AG04449 (cell line): ENCODE data around the gene ZNF329.

ENCODE experiments used
- CTCF ChIA-PET: fragments of 350-600 bp; formaldehyde crosslinking; extraction: SDS; loops from one replicate; lab custom pipeline; 2021; ENCODE audit warnings: antibody characterized with exemption; lab: Yijun Ruan, JAX
- POLR2A ChIA-PET: fragments of 400-600, 350-600 bp; formaldehyde crosslinking; extraction: SDS; loops from one replicate; lab custom pipeline; 2020; ENCODE audit warnings: antibody characterized with exemption, inconsistent platforms; lab: Yijun Ruan, JAX
- DNase-seq: peaks from one replicate; pipeline ENCODE4 v3.0.0-alpha.2; 2010; ENCODE audit warnings: low read depth, low spot score
- H3K4me3 ChIP-seq: 2 replicates; pipeline ENCODE4 v1.5.1; 2011; ENCODE audit warnings: low read depth, mild to moderate bottlenecking, control low read depth, low read length
- CTCF ChIP-seq: IDR thresholded peaks from one replicate; pipeline ENCODE4 v1.5.1; 2011; ENCODE audit warnings: mild to moderate bottlenecking, moderate library complexity, low read length, control low read depth, inconsistent platforms; ENCODE audit not compliant: insufficient read depth; ENCODE audit errors: missing control alignments

The ZNF329 gene

GRCh38 chr19:58129284-58129683 is 21.3 kb downstream of the ZNF329 start:
- DNase-seq: no peak
- no peak for TF ChIP-seq CTCF
- ChIA-PET POLR2A (no interaction called here), CTCF (no interaction called here)
- no peak overlapping the region for H3K4me3 ChIP-seq

- no peak for DNase-seq
- POLR2A ChIA-PET: no interaction called here
- H3K4me3 ChIP-seq: no peak overlapping the region
- TF ChIP-seq CTCF: no peak
- CTCF ChIA-PET: no interaction called here
These were observed 22.4 kb downstream of the ZNF329 start for GRCh38 chr19:58128041-58128685.

GRCh38 chr19:58123354-58123753 is 27.2 kb downstream of the ZNF329 start:
- POLR2A ChIA-PET: no interaction called here
- no peak overlapping the region for H3K4me3 ChIP-seq
- DNase-seq: no peak
- CTCF ChIA-PET: no interaction called here
- no peak for TF ChIP-seq CTCF

- no peak overlapping the region for H3K4me3 ChIP-seq
- POLR2A ChIA-PET: no interaction called here
- CTCF ChIA-PET: no interaction called here
- TF ChIP-seq CTCF: no peak
- no peak for DNase-seq
These were observed 31.4 kb downstream of the ZNF329 start for GRCh38 chr19:58118979-58119733.

- POLR2A ChIA-PET: no interaction called here
- no peak for TF ChIP-seq CTCF
- no peak for DNase-seq
These were observed 32.6 kb downstream of the ZNF329 start for GRCh38 chr19:58117841-58118575.

GRCh38 chr19:58108546-58108817 is 42.1 kb downstream of the ZNF329 start:
- TF ChIP-seq CTCF: no peak
- H3K4me3 ChIP-seq: no peak overlapping the region
- no peak for DNase-seq
- POLR2A ChIA-PET: no interaction called here
- CTCF ChIA-PET: no interaction called here

More at GRCh38 chr19:58117841-58118575, 32.6 kb downstream of the ZNF329 start:
- CTCF ChIA-PET: no interaction called here
- H3K4me3 ChIP-seq: no peak overlapping the region
